CD8-positive, alpha-beta memory T cell (primary cell): Measurements from ENCODE around the gene CHTF8. TPM values are rescaled to one million over a fixed set of nuclear protein-coding genes. Genes with fewer than 3 reads are reported as not detected.

Source experiments
- CTCF ChIA-PET: fragments of 350-600 bp; sonication (Branson Sonifier 250); formaldehyde crosslinking; loops from one replicate; lab custom pipeline; 2021; ENCODE audit warnings: antibody characterized with exemption; lab: Charles Lee
- POLR2A ChIA-PET: fragments of 350-600 bp; sonication (Branson Sonifier 250); formaldehyde crosslinking; loops from one replicate; lab custom pipeline; 2021; ENCODE audit warnings: antibody characterized with exemption; lab: Charles Lee
- DNase-seq, 5 donors: peaks; one replicate each; pipeline versions ENCODE4 v3.0.0 to v3.0.0-alpha.2; 2020 to 2022; ENCODE audit warnings: mixed read lengths in 1 of 5
- H3K27ac ChIP-seq: one replicate; pipeline ENCODE4 v1.7.0; 2013; ENCODE audit warnings: low read depth, mild to moderate bottlenecking, low read length, moderate library complexity
- H3K27me3 ChIP-seq: 2 replicates; pipeline ENCODE4 v1.7.0; 2013; ENCODE audit warnings: low read length, mild to moderate bottlenecking; ENCODE audit not compliant: insufficient read depth, poor library complexity, severe bottlenecking
- H3K36me3 ChIP-seq: 2 replicates; pipeline ENCODE4 v1.7.0; 2013; ENCODE audit warnings: mild to moderate bottlenecking, low read length, moderate library complexity; ENCODE audit not compliant: insufficient read depth
- H3K4me1 ChIP-seq: 2 replicates; pipeline ENCODE4 v1.7.0; 2013; ENCODE audit warnings: mild to moderate bottlenecking, low read length, moderate library complexity; ENCODE audit not compliant: insufficient read depth
- H3K4me3 ChIP-seq: 2 replicates; pipeline ENCODE4 v1.7.0; 2013; ENCODE audit warnings: mild to moderate bottlenecking, low read length
- H3K9me3 ChIP-seq: 2 replicates; pipeline ENCODE4 v1.7.0; 2013; ENCODE audit warnings: mild to moderate bottlenecking, low read length
- H3K27ac Mint-ChIP-seq, 8 donors: one replicate each; pipeline ENCODE4 v1.8.0; 2020 to 2021; ENCODE audit warnings: mixed read lengths in 8 of 8, mild to moderate bottlenecking in 6 of 8, inconsistent platforms in 3 of 8, moderate library complexity in 3 of 8
- H3K27me3 Mint-ChIP-seq, 2 donors: one replicate each; pipeline ENCODE4 v1.8.0; 2020 to 2021; ENCODE audit warnings: mixed read lengths in 2 of 2, mild to moderate bottlenecking in 1 of 2, moderate library complexity in 1 of 2
- H3K36me3 Mint-ChIP-seq, 3 donors: one replicate each; pipeline ENCODE4 v1.8.0; 2020 to 2021; ENCODE audit warnings: mixed read lengths in 3 of 3, inconsistent platforms in 1 of 3, mild to moderate bottlenecking in 1 of 3
- H3K4me1 Mint-ChIP-seq, 3 donors: one replicate each; pipeline ENCODE4 v1.8.0; 2020 to 2021; ENCODE audit warnings: mixed read lengths in 3 of 3, inconsistent platforms in 1 of 3, mild to moderate bottlenecking in 1 of 3
- H3K4me3 Mint-ChIP-seq, 7 donors: one replicate each; pipeline ENCODE4 v1.8.0; 2020 to 2021; ENCODE audit warnings: mixed read lengths in 7 of 7, mild to moderate bottlenecking in 6 of 7, moderate library complexity in 4 of 7, inconsistent platforms in 2 of 7
- H3K9me3 Mint-ChIP-seq, 5 donors: one replicate each; pipeline ENCODE4 v1.8.0; 2020 to 2022; ENCODE audit warnings: mixed read lengths in 5 of 5, mild to moderate bottlenecking in 3 of 5, moderate library complexity in 2 of 5, inconsistent platforms in 1 of 5
- polyA plus RNA-seq: library from polyadenylated mRNA; unstranded; fragments of 300-500 nt; fragmentation: Illumina TruSeq; gene quantifications from one replicate; pipeline ENCODE4 v1.2.3, GENCODE V29; 2021
- total RNA-seq, 2 experiments: library from RNA; stranded (reverse); gene quantifications; one replicate each; pipeline ENCODE4 v1.2.3, GENCODE V29; 2021

The CHTF8 gene
- total and polyA plus RNA-seq, 3 experiments from 2014 or later: 141 to 181 (median 149) TPM

DNA sequence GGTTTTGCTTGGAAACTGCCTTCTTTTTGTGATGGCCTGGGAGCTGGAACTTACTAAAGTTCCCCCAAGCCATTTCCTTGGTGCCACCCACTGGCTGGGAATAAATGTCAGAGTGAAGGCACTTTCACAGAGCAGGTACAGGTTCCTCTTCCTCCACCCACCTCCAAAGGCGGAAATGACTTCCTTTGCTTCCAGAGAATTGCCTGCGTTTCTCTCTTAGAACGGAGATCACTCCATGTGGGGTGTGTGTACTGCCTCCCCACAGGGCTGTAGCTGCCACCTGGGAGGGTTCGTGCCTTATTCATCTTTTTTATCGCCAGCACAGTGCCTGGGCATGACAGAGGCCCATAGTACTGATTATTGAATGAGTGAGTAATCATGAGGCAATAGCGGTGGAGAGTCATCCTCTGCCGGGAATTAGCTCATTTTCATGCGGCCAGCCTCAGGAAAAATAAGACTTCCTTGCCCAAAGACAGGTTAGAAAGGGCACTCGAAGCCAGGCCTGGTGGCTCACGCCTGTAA is 59.1 kb downstream of the CHTF8 start:
- Histone ChIP-seq H3K27ac (no peak overlapping the region), H3K4me1 (no peaks in the 10 kb centered on the region), H3K27me3 (no peaks in the 10 kb centered on the region), H3K36me3 (no peaks in the 10 kb centered on the region), H3K4me3 (no peak overlapping the region), H3K9me3 (no peaks in the 10 kb centered on the region)
- DNase-seq: no peak
- peaks cover 0 to 12% (median 3%) of the 10 kb centered on the region in 3 donors for H3K36me3 Mint-ChIP-seq
- H3K27ac Mint-ChIP-seq: peak overlapping the region in 2 of 8 donors; percentile 0 to 12
- peaks cover 0 to 1% of the 10 kb centered on the region in 2 donors for H3K27me3 Mint-ChIP-seq
- no peaks in the 10 kb centered on the region for H3K4me1 Mint-ChIP-seq
- POLR2A ChIA-PET: no interaction called here
- H3K9me3 Mint-ChIP-seq: no peaks in the 10 kb centered on the region
- CTCF ChIA-PET: no interaction called here
- H3K4me3 Mint-ChIP-seq: no peak overlapping the region

GRCh38 chr16:69072640-69072974 is 59.8 kb downstream of the CHTF8 start:
- CTCF ChIA-PET: no interaction called here
- no peaks in the 10 kb centered on the region for H3K4me1 ChIP-seq
- Mint-ChIP-seq H3K27me3 (peaks cover 0 to 1% of the 10 kb centered on the region in 2 donors), H3K36me3 (peaks cover 0 to 14% (median 2%) of the 10 kb centered on the region in 3 donors), H3K4me1 (no peaks in the 10 kb centered on the region), H3K4me3 (no peak overlapping the region), H3K9me3 (no peaks in the 10 kb centered on the region), H3K27ac (peak overlapping the region in 2 of 8 donors; percentile 29 to 79)
- no peaks in the 10 kb centered on the region for H3K27me3 ChIP-seq
- no peak overlapping the region for H3K27ac ChIP-seq
- no peak overlapping the region for H3K4me3 ChIP-seq
- POLR2A ChIA-PET: no interaction called here
- no peaks in the 10 kb centered on the region for H3K36me3 ChIP-seq
- DNase-seq: no peak
- H3K9me3 ChIP-seq: no peaks in the 10 kb centered on the region

DNA sequence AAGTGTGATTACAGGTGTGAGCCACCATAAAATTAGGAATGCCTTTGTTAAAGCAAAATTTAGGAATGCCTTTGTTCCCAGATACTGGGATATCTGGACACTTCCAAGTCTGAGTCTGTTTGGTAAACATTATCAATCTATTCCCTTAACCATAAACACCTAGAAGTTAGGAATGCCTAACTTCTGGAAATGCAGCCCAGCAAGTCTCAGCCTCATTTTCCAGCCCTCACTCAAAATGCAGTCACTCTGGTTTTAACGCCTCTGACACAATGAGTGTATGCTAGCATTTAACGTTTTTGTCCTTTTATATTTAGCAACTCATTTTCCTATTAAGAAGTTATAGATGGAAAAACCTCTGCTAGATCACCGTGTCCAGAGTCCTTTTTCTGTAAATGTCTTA is 61.4 kb downstream of the CHTF8 start:
- ChIA-PET POLR2A (no interaction called here), CTCF (no interaction called here)
- H3K36me3 ChIP-seq: no peaks in the 10 kb centered on the region
- no peak overlapping the region for H3K27ac Mint-ChIP-seq
- no peak overlapping the region for H3K27ac ChIP-seq
- H3K27me3 Mint-ChIP-seq: peaks cover 0 to 1% of the 10 kb centered on the region in 2 donors
- H3K4me1 Mint-ChIP-seq: no peaks in the 10 kb centered on the region
- H3K9me3 Mint-ChIP-seq: no peaks in the 10 kb centered on the region
- H3K4me1 ChIP-seq: no peaks in the 10 kb centered on the region
- no peak for DNase-seq
- H3K4me3 ChIP-seq: no peak overlapping the region
- H3K9me3 ChIP-seq: no peaks in the 10 kb centered on the region
- H3K36me3 Mint-ChIP-seq: peaks cover 0 to 11% (median 2%) of the 10 kb centered on the region in 3 donors
- H3K4me3 Mint-ChIP-seq: no peak overlapping the region
- no peaks in the 10 kb centered on the region for H3K27me3 ChIP-seq

- CTCF ChIA-PET: no interaction called here
- H3K36me3 Mint-ChIP-seq: peaks cover 0 to 21% (median 3%) of the 10 kb centered on the region in 3 donors
- H3K9me3 ChIP-seq: no peaks in the 10 kb centered on the region
- no peaks in the 10 kb centered on the region for H3K36me3 ChIP-seq
- no peaks in the 10 kb centered on the region for H3K27me3 ChIP-seq
- no peak overlapping the region for H3K27ac ChIP-seq
- H3K4me3 ChIP-seq: no peak overlapping the region
- DNase-seq: no peak
- POLR2A ChIA-PET: no interaction called here
- H3K4me1 Mint-ChIP-seq: no peaks in the 10 kb centered on the region
- H3K9me3 Mint-ChIP-seq: no peaks in the 10 kb centered on the region
- no peaks in the 10 kb centered on the region for H3K4me1 ChIP-seq
- H3K4me3 Mint-ChIP-seq: no peak overlapping the region
- peaks cover 0 to 1% of the 10 kb centered on the region in 2 donors for H3K27me3 Mint-ChIP-seq
- no peak overlapping the region for H3K27ac Mint-ChIP-seq
These were observed 62.9 kb downstream of the CHTF8 start for GRCh38 chr16:69069504-69069903.

Other genes starting within 250 kb of the CHTF8 start
- under 1 TPM; 0.55 to 0.62 TPM for gene HAS3, start 26.9 kb downstream of the CHTF8 start, total RNA-seq
- 0.07 TPM for gene HAS3, start 26.9 kb downstream of the CHTF8 start, polyA plus RNA-seq
- 100 to 1,000 TPM; 150 to 155 TPM for gene UTP4, start 61 bp upstream of the CHTF8 start, total RNA-seq
- 59.0 TPM for gene UTP4, start 61 bp upstream of the CHTF8 start, polyA plus RNA-seq
- 10 to 100 TPM; 13.6 to 14.9 TPM for gene SNTB2, start 54.6 kb upstream of the CHTF8 start, total RNA-seq
- 28.2 TPM for gene SNTB2, start 54.6 kb upstream of the CHTF8 start, polyA plus RNA-seq
- 10 to 100 TPM; 35.7 to 35.9 TPM for gene VPS4A, start 178.8 kb upstream of the CHTF8 start, total RNA-seq
- gene VPS4A, start 178.8 kb upstream of the CHTF8 start, polyA plus RNA-seq: 48.1 TPM
- 10 to 100 TPM; 29.1 to 34.9 TPM for gene PDF, start 198.0 kb upstream of the CHTF8 start, total RNA-seq
- gene PDF, start 198.0 kb upstream of the CHTF8 start, polyA plus RNA-seq: 17.4 TPM
- gene COG8, start 207.0 kb upstream of the CHTF8 start, total RNA-seq: 10 to 100 TPM; 38.1 to 40.0 TPM
- 42.3 TPM for gene COG8, start 207.0 kb upstream of the CHTF8 start, polyA plus RNA-seq
- 10 to 100 TPM; 73.8 to 80.1 TPM for gene NIP7, start 207.2 kb upstream of the CHTF8 start, total RNA-seq
- 23.7 TPM for gene NIP7, start 207.2 kb upstream of the CHTF8 start, polyA plus RNA-seq
- gene TMED6, start 219.2 kb upstream of the CHTF8 start, total RNA-seq: 1 to 10 TPM in 1 of 2 experiments, under 1 TPM in 1; 0.80 to 1.4 TPM
- not detected for gene TMED6, start 219.2 kb upstream of the CHTF8 start, polyA plus RNA-seq